ENCODE results near the gene ANXA5. TPM values are rescaled to one million over a fixed set of nuclear protein-coding genes. Genes with fewer than 3 reads are reported as not detected.

ANXA5 gene
- 100 to 1,000 TPM; 251 to 263 TPM for total RNA-seq

- intact Hi-C loops (cut with DNase I): no loop called here
- under 1% methylated on average over 62 of the region's 91 CpGs for WGBS
- Histone ChIP-seq H3K4me3 (peak within 1 kb of the TSS; percentile 98), H3K27me3 (replicated peaks; ENCODE audit: insufficient read depth) (no peaks in the 10 kb centered on the region), H3K9me3 (no peaks in the 10 kb centered on the region), H3K36me3 (no peaks in the 10 kb centered on the region), H3K27ac (peak within 1 kb of the TSS; percentile 94 to 95), H3K4me1 (replicated peaks) (no peaks in the 10 kb centered on the region)
- DNase-seq (ENCODE audit: low spot score): peak; percentile 85
- TF ChIP-seq POLR2AphosphoS5 (IDR thresholded peaks at IDR 0.05) (no peak), POLR2A (IDR thresholded peaks at IDR 0.05) (peak; percentile 77), CTCF (IDR thresholded peaks at IDR 0.05) (peak in 3 of 4 experiments; percentile 19 to 38 (median 38))
Observed at GRCh38 chr4:121696581-121697461, at the start of gene ANXA5. Gene ANXA5 (minus strand): TSS chr4:121696980. CDS start chr4:121696589, 391 bp downstream.

GRCh38 chr4:121742794-121743193 is 46.0 kb upstream of the ANXA5 start:
- Histone ChIP-seq H3K27ac (no peak overlapping the region), H3K4me1 (replicated peaks) (no peaks in the 10 kb centered on the region), H3K36me3 (no peaks in the 10 kb centered on the region), H3K9me3 (no peaks in the 10 kb centered on the region), H3K27me3 (replicated peaks; ENCODE audit: insufficient read depth) (no peaks in the 10 kb centered on the region), H3K4me3 (no peak overlapping the region)
- no peak for TF ChIP-seq CTCF (IDR thresholded peaks at IDR 0.05)
- no peak for TF ChIP-seq POLR2A (IDR thresholded peaks at IDR 0.05)
- TF ChIP-seq POLR2AphosphoS5 (IDR thresholded peaks at IDR 0.05): no peak
- intact Hi-C loops (cut with DNase I): no loop called here
- no peak for DNase-seq (ENCODE audit: low spot score)
- WGBS: 75% methylated on average over 3 of the region's 3 CpGs

- Histone ChIP-seq H3K36me3 (no peaks in the 10 kb centered on the region), H3K9me3 (no peaks in the 10 kb centered on the region), H3K27me3 (replicated peaks; ENCODE audit: insufficient read depth) (no peaks in the 10 kb centered on the region), H3K4me1 (replicated peaks) (no peaks in the 10 kb centered on the region), H3K4me3 (no peak overlapping the region), H3K27ac (no peak overlapping the region)
- DNase-seq (ENCODE audit: low spot score): no peak
- WGBS: 22% methylated on average over 7 of the region's 7 CpGs
- intact Hi-C loops (cut with DNase I): no loop called here
- TF ChIP-seq POLR2AphosphoS5 (IDR thresholded peaks at IDR 0.05) (no peak), POLR2A (IDR thresholded peaks at IDR 0.05) (no peak), CTCF (IDR thresholded peaks at IDR 0.05) (no peak)
Observed at GRCh38 chr4:121741751-121742150, 45.0 kb upstream of the ANXA5 start.

GRCh38 chr4:121740796-121741409 is 44.1 kb upstream of the ANXA5 start:
- intact Hi-C loops (cut with DNase I): no loop called here
- H3K4me1 ChIP-seq (replicated peaks): no peaks in the 10 kb centered on the region
- no peak overlapping the region for H3K4me3 ChIP-seq
- no peak for TF ChIP-seq POLR2A (IDR thresholded peaks at IDR 0.05)
- TF ChIP-seq POLR2AphosphoS5 (IDR thresholded peaks at IDR 0.05): no peak
- no peak for TF ChIP-seq CTCF (IDR thresholded peaks at IDR 0.05)
- no peak for DNase-seq (ENCODE audit: low spot score)
- H3K9me3 ChIP-seq: no peaks in the 10 kb centered on the region
- no peaks in the 10 kb centered on the region for H3K36me3 ChIP-seq
- H3K27me3 ChIP-seq (replicated peaks; ENCODE audit: insufficient read depth): no peaks in the 10 kb centered on the region
- H3K27ac ChIP-seq: no peak overlapping the region
- WGBS: 77% methylated on average over 12 of the region's 12 CpGs
